HepG2 (cell line): ENCODE results near the gene C1QL4. TPM values are rescaled to one million over a fixed set of nuclear protein-coding genes. Genes with fewer than 3 reads are reported as not detected.

Experiments used
- ADNP ChIP-seq: sonication (generic); formaldehyde crosslinking; IDR thresholded peaks from 2 replicates; pipeline ENCODE4 v1.4.0; 2020; ENCODE audit warnings: missing genetic modification reagents
- AHR ChIP-seq: IDR thresholded peaks from 2 replicates; pipeline ENCODE4 v1.6.1; 2018; ENCODE audit warnings: missing genetic modification reagents, missing compliant biosample characterization
- CAMTA2 ChIP-seq: sonication (generic); formaldehyde crosslinking; IDR thresholded peaks from 2 replicates; pipeline ENCODE4 v1.4.0; 2020; ENCODE audit warnings: mild to moderate bottlenecking, missing genetic modification reagents, borderline replicate concordance
- HDAC2 ChIP-seq: sonication (generic); formaldehyde crosslinking; IDR thresholded peaks from 2 replicates; pipeline ENCODE4 v1.4.0; 2020; ENCODE audit warnings: missing genetic modification reagents
- JUND ChIP-seq: sonication (generic); formaldehyde crosslinking; IDR thresholded peaks from 2 replicates; pipeline ENCODE4 v1.8.0; 2022; ENCODE audit warnings: mild to moderate bottlenecking, missing genetic modification reagents
- KLF15 ChIP-seq: sonication (generic); formaldehyde crosslinking; IDR thresholded peaks from 2 replicates; pipeline ENCODE4 v1.8.1; 2023; ENCODE audit warnings: borderline replicate concordance, mild to moderate bottlenecking, inconsistent platforms, missing genetic modification reagents, mixed read lengths
- KLF9 ChIP-seq: IDR thresholded peaks from 2 replicates; pipeline ENCODE4 v1.6.1; 2016; ENCODE audit warnings: low read depth
- PBX3 ChIP-seq: sonication (generic); formaldehyde crosslinking; IDR thresholded peaks from 2 replicates; pipeline ENCODE4 v1.8.1; 2023; ENCODE audit warnings: missing genetic modification reagents, inconsistent platforms, borderline replicate concordance
- PLRG1 ChIP-seq: fragments of 450-650 bp; conservative IDR thresholded peaks from 2 replicates; pipeline ENCODE4 v1.6.1; 2016
- SYNCRIP ChIP-seq: fragments of 200-400 bp; formaldehyde crosslinking; IDR thresholded peaks from 2 replicates; pipeline ENCODE4 v1.6.1; 2018; ENCODE audit warnings: mild to moderate bottlenecking, low read depth, low read length; ENCODE audit not compliant: insufficient read depth
- THAP11 ChIP-seq: IDR thresholded peaks from 2 replicates; pipeline ENCODE4 v1.6.1; 2016; ENCODE audit warnings: missing biosample characterization, missing genetic modification reagents
- TMF1 ChIP-seq: sonication (generic); formaldehyde crosslinking; IDR thresholded peaks from 2 replicates; pipeline ENCODE4 v1.8.1; 2022; ENCODE audit warnings: low read depth, missing genetic modification reagents
- ZFP36L1 ChIP-seq: sonication (generic); formaldehyde crosslinking; IDR thresholded peaks from 2 replicates; pipeline ENCODE4 v1.8.0; 2022; ENCODE audit warnings: mild to moderate bottlenecking, missing genetic modification reagents, moderate library complexity
- ZFP62 ChIP-seq: sonication (generic); formaldehyde crosslinking; IDR thresholded peaks from 2 replicates; pipeline ENCODE4 v1.4.0; 2020; ENCODE audit warnings: missing genetic modification reagents
- ZNF17 ChIP-seq: sonication (generic); formaldehyde crosslinking; IDR thresholded peaks from 2 replicates; pipeline ENCODE4 v1.5.0; 2020; ENCODE audit warnings: mild to moderate bottlenecking, missing genetic modification reagents
- ZNF276 ChIP-seq: sonication (generic); formaldehyde crosslinking; IDR thresholded peaks from 2 replicates; pipeline ENCODE4 v1.4.0; 2020; ENCODE audit warnings: mild to moderate bottlenecking, low read depth, missing genetic modification reagents
- ZNF382 ChIP-seq: sonication (generic); formaldehyde crosslinking; IDR thresholded peaks from 2 replicates; pipeline ENCODE4 v1.5.0; 2020; ENCODE audit warnings: missing genetic modification reagents, mild to moderate bottlenecking, borderline replicate concordance
- ZNF563 ChIP-seq: sonication (generic); formaldehyde crosslinking; IDR thresholded peaks from 2 replicates; pipeline ENCODE4 v1.8.0; 2022; ENCODE audit warnings: mild to moderate bottlenecking, moderate library complexity, missing genetic modification reagents
- ZNF687 ChIP-seq: sonication (generic); formaldehyde crosslinking; IDR thresholded peaks from 2 replicates; pipeline ENCODE4 v1.5.1; 2020; ENCODE audit warnings: mild to moderate bottlenecking, missing genetic modification reagents, moderate library complexity
- ZNF710 ChIP-seq: sonication (generic); formaldehyde crosslinking; IDR thresholded peaks from 2 replicates; pipeline ENCODE4 v1.5.0; 2020; ENCODE audit warnings: mild to moderate bottlenecking, missing genetic modification reagents, borderline replicate concordance
- polyA plus RNA-seq, 8 experiments: library from polyadenylated mRNA; depleted of rRNA in 3 of 8; stranded (reverse) in 7 of 8; unstranded in 1 of 8; fragments of >200 nt; fragmentation: Illumina TruSeq in 4 of 8; extraction: Trizol in 4 of 8; gene quantifications; 2 replicates each; pipeline versions ENCODE4 v1.2.1 to v1.2.3, GENCODE V29; 2011 to 2016; ENCODE audit warnings: low read depth in 4 of 8, missing spikeins in 1 of 8, mixed read lengths in 1 of 8; ENCODE audit not compliant: insufficient read depth in 1 of 8
- total RNA-seq, 5 experiments: library from RNA; depleted of rRNA; stranded (reverse); fragments of >200 nt; fragmentation: Illumina TruSeq; extraction: Trizol; gene quantifications; 2 replicates each; pipeline ENCODE4 v1.2.3, GENCODE V29; 2016; ENCODE audit warnings: low read depth in 1 of 5

C1QL4 gene
- total and polyA plus RNA-seq, 2 of the 13 experiments (the other 11 are each of a cell fraction or from before 2014, with no cell fraction given), result 0.03 TPM; not detected in 1

GRCh38 chr12:49347311-49348193 lies 10.6 kb upstream of the C1QL4 start (continued):
- TF ChIP-seq ZNF276 (peak; percentile 75; the same call in 1 of the 2 replicates), ZFP62 (no peak), KLF9 (no peak), KLF15 (CRISPR knock-in tag) (no peak), ADNP (CRISPR knock-in tag) (no peak), SYNCRIP (no peak), ZNF17 (CRISPR knock-in tag) (no peak), CAMTA2 (no peak), ZFP36L1 (CRISPR knock-in tag) (peak; percentile 90), HDAC2 (CRISPR knock-in tag) (peak; percentile 91), AHR (peak; percentile 95), TMF1 (CRISPR knock-in tag) (0 out of 2 replicates have a peak, but pooled peaks have one; percentile 43), PBX3 (CRISPR knock-in tag) (peak; percentile 78; the same call in 1 of the 2 replicates), ZNF710 (CRISPR knock-in tag) (no peak), ZNF563 (CRISPR knock-in tag) (no peak), THAP11 (CRISPR knock-in tag) (peak; percentile 73), JUND (CRISPR knock-in tag) (no peak), ZNF382 (no peak), PLRG1 (no peak), ZNF687 (CRISPR knock-in tag) (peak; percentile 86)
